CD4-positive, CD25-positive, alpha-beta regulatory T cell (primary cell): ENCODE measurements around the gene R3HCC1L. TPM values are rescaled to one million over a fixed set of nuclear protein-coding genes. Genes with fewer than 3 reads are reported as not detected.

Experiments
- ATAC-seq, 2 donors: fragments of 150-1000 bp; cut with Tn5 transposase; one replicate each; pipeline ENCODE4 v1.10.0; 2021; ENCODE audit warnings: low read depth in 2 of 2, moderate number of reproducible peaks in 2 of 2, moderate library complexity in 1 of 2
- DNase-seq, 3 donors: peaks; one replicate each; pipeline versions ENCODE4 v3.0.0 to v3.0.0-alpha.2; 2012 to 2022; ENCODE audit warnings: mixed read lengths in 1 of 3
- H3K27ac ChIP-seq: one replicate; pipeline ENCODE4 v1.7.0; 2013; ENCODE audit warnings: mild to moderate bottlenecking, low read length; ENCODE audit not compliant: insufficient read depth, poor library complexity, severe bottlenecking
- H3K27me3 ChIP-seq: one replicate; pipeline ENCODE4 v1.7.0; 2013; ENCODE audit warnings: low read length; ENCODE audit not compliant: control insufficient read depth, insufficient read depth
- H3K36me3 ChIP-seq: one replicate; pipeline ENCODE4 v1.7.0; 2013; ENCODE audit warnings: mild to moderate bottlenecking, low read length, moderate library complexity; ENCODE audit not compliant: control insufficient read depth, insufficient read depth
- H3K4me1 ChIP-seq: 2 replicates; pipeline ENCODE4 v1.7.0; 2013; ENCODE audit warnings: mild to moderate bottlenecking, low read length; ENCODE audit not compliant: insufficient read depth, control insufficient read depth, poor library complexity, severe bottlenecking
- H3K4me3 ChIP-seq: one replicate; pipeline ENCODE4 v1.7.0; 2013; ENCODE audit warnings: low read depth, mild to moderate bottlenecking, low read length, moderate library complexity
- H3K9me3 ChIP-seq, 2 experiments: 1 replicate in 1 of 2; 2 replicates in 1 of 2; pipeline ENCODE4 v1.7.0; 2013; ENCODE audit warnings: low read length in 2 of 2, mild to moderate bottlenecking in 1 of 2, moderate library complexity in 1 of 2; ENCODE audit not compliant: control insufficient read depth in 2 of 2
- H3K27ac Mint-ChIP-seq, 3 donors: one replicate each; pipeline ENCODE4 v1.8.0; 2020 to 2022; ENCODE audit warnings: mild to moderate bottlenecking in 3 of 3, mixed read lengths in 3 of 3, moderate library complexity in 2 of 3
- H3K27me3 Mint-ChIP-seq: one replicate; pipeline ENCODE4 v1.8.0; 2022; ENCODE audit warnings: mild to moderate bottlenecking, mixed read lengths
- H3K36me3 Mint-ChIP-seq: one replicate; pipeline ENCODE4 v1.8.0; 2020; ENCODE audit warnings: mixed read lengths
- H3K4me1 Mint-ChIP-seq, 4 donors: one replicate each; pipeline ENCODE4 v1.8.0; 2020 to 2022; ENCODE audit warnings: mixed read lengths in 4 of 4, mild to moderate bottlenecking in 1 of 4
- H3K4me3 Mint-ChIP-seq, 4 donors: one replicate each; pipeline ENCODE4 v1.8.0; 2020 to 2022; ENCODE audit warnings: mild to moderate bottlenecking in 4 of 4, mixed read lengths in 4 of 4, moderate library complexity in 3 of 4
- H3K9me3 Mint-ChIP-seq, 7 donors: one replicate each; pipeline ENCODE4 v1.8.0; 2020 to 2022; ENCODE audit warnings: mixed read lengths in 7 of 7, mild to moderate bottlenecking in 3 of 7, moderate library complexity in 2 of 7
- polyA plus RNA-seq, 4 donors: library from polyadenylated mRNA; unstranded; fragments of 300-500 nt; fragmentation: Illumina TruSeq; gene quantifications; one replicate each; pipeline ENCODE4 v1.2.3, GENCODE V29; 2021
- total RNA-seq: library from RNA; stranded (reverse); gene quantifications from one replicate; pipeline ENCODE4 v1.2.3, GENCODE V29; 2022

R3HCC1L gene
- total and polyA plus RNA-seq, 5 donors from 2014 or later = 10.4 to 29.7 (median 13.3) TPM

- Histone ChIP-seq H3K4me1 (peaks cover 4% of the 10 kb centered on the region), H3K4me3 (no peak overlapping the region), H3K27ac (no peak overlapping the region), H3K9me3 (no peaks in the 10 kb centered on the region), H3K36me3 (peaks cover 76% of the 10 kb centered on the region), H3K27me3 (no peaks in the 10 kb centered on the region)
- no peak for ATAC-seq
- Mint-ChIP-seq H3K4me1 (peaks cover 13 to 18% (median 15%) of the 10 kb centered on the region in 4 donors), H3K9me3 (no peaks in the 10 kb centered on the region), H3K4me3 (no peak overlapping the region), H3K36me3 (peaks cover 51% of the 10 kb centered on the region), H3K27ac (no peak overlapping the region), H3K27me3 (no peaks in the 10 kb centered on the region)
- DNase-seq = no peak
These were observed 101.4 kb downstream of the R3HCC1L start for GRCh38 chr10:98235846-98236245.

DNA sequence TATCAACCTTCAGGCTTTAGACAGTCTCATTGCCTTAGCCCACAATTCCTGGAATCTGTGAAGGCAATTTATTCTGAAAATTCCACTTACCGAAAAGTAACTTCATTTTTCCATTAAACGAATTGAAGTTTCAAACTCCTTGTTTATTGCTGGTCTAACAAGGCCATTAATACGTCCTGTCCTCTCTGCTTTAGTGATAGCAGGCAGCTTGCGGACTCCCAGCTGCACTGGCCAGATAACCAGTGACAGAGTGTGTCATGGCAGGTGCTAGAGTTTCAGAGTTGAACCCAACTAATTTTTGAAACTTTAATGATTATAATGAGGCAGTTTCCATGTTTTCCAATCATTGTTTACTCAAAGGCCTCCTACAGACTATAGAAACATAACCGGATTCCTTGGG is 102.4 kb downstream of the R3HCC1L start:
- peaks cover 13 to 17% (median 13%) of the 10 kb centered on the region in 4 donors for H3K4me1 Mint-ChIP-seq
- H3K9me3 Mint-ChIP-seq = no peaks in the 10 kb centered on the region
- no peak overlapping the region for H3K4me3 ChIP-seq
- peaks cover 49% of the 10 kb centered on the region for H3K36me3 Mint-ChIP-seq
- H3K36me3 ChIP-seq = peaks cover 78% of the 10 kb centered on the region
- ATAC-seq (no peak), DNase-seq (no peak)
- H3K27ac ChIP-seq = no peak overlapping the region
- H3K27me3 ChIP-seq = no peaks in the 10 kb centered on the region
- peak overlapping the region in 1 of 4 donors; percentile 32 for H3K4me3 Mint-ChIP-seq
- H3K27me3 Mint-ChIP-seq = no peaks in the 10 kb centered on the region
- H3K9me3 ChIP-seq = no peaks in the 10 kb centered on the region
- peaks cover 4% of the 10 kb centered on the region for H3K4me1 ChIP-seq
- H3K27ac Mint-ChIP-seq = peak overlapping the region in 1 of 3 donors; percentile 29

DNA sequence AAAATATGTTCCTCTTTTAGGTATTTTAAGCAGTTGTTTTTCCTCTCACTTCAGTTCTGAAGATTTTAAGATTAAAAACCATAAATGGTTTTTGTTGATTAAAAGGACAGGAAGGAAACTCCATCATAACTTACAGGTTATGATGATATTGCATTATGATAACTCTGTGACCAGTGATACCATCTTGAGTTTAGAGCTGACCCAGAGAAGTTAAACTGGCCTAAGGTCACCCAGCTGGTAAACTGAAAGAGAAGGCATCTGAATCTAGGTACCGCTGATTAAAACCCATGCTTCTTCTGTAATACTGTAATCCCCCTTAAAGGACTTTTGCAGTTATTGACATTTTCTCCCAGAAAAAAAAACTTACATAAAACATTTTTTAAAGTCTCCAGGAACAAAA is 103.9 kb downstream of the R3HCC1L start:
- H3K27me3 Mint-ChIP-seq = no peaks in the 10 kb centered on the region
- DNase-seq (no peak), ATAC-seq (no peak)
- Histone ChIP-seq H3K36me3 (peaks cover 78% of the 10 kb centered on the region), H3K27me3 (no peaks in the 10 kb centered on the region), H3K4me3 (no peak overlapping the region), H3K4me1 (peaks cover 4% of the 10 kb centered on the region), H3K27ac (no peak overlapping the region), H3K9me3 (no peaks in the 10 kb centered on the region)
- peaks cover 50% of the 10 kb centered on the region for H3K36me3 Mint-ChIP-seq
- no peak overlapping the region for H3K4me3 Mint-ChIP-seq
- peaks cover 9 to 13% (median 13%) of the 10 kb centered on the region in 4 donors for H3K4me1 Mint-ChIP-seq
- peak overlapping the region in 1 of 3 donors; percentile 9 for H3K27ac Mint-ChIP-seq
- H3K9me3 Mint-ChIP-seq = no peaks in the 10 kb centered on the region

GRCh38 chr10:98240524-98240923 is 106.1 kb downstream of the R3HCC1L start:
- Histone ChIP-seq H3K36me3 (peaks cover 82% of the 10 kb centered on the region), H3K27me3 (no peaks in the 10 kb centered on the region), H3K4me3 (no peak overlapping the region), H3K9me3 (no peaks in the 10 kb centered on the region), H3K27ac (no peak overlapping the region), H3K4me1 (peaks cover 4% of the 10 kb centered on the region)
- Mint-ChIP-seq H3K9me3 (no peaks in the 10 kb centered on the region), H3K27me3 (no peaks in the 10 kb centered on the region), H3K4me1 (peaks cover 9 to 13% (median 12%) of the 10 kb centered on the region in 4 donors), H3K36me3 (peaks cover 46% of the 10 kb centered on the region), H3K4me3 (no peak overlapping the region), H3K27ac (no peak overlapping the region)
- ATAC-seq (no peak), DNase-seq (no peak)

GRCh38 chr10:98242823-98243222 is 108.4 kb downstream of the R3HCC1L start:
- H3K4me1 Mint-ChIP-seq = peaks cover 4 to 6% (median 5%) of the 10 kb centered on the region in 4 donors
- Histone ChIP-seq H3K27me3 (no peaks in the 10 kb centered on the region), H3K36me3 (peaks cover 82% of the 10 kb centered on the region), H3K27ac (no peak overlapping the region), H3K4me1 (peaks cover under 1% of the 10 kb centered on the region), H3K9me3 (no peaks in the 10 kb centered on the region), H3K4me3 (no peak overlapping the region)
- H3K27me3 Mint-ChIP-seq = no peaks in the 10 kb centered on the region
- no peaks in the 10 kb centered on the region for H3K9me3 Mint-ChIP-seq
- no peak overlapping the region for H3K27ac Mint-ChIP-seq
- DNase-seq (no peak), ATAC-seq (no peak)
- no peak overlapping the region for H3K4me3 Mint-ChIP-seq
- peaks cover 37% of the 10 kb centered on the region for H3K36me3 Mint-ChIP-seq

- Mint-ChIP-seq H3K4me1 (no peaks in the 10 kb centered on the region), H3K9me3 (no peaks in the 10 kb centered on the region), H3K27me3 (no peaks in the 10 kb centered on the region), H3K4me3 (no peak overlapping the region), H3K27ac (peak overlapping the region in 1 of 3 donors; percentile 16), H3K36me3 (peaks cover 41% of the 10 kb centered on the region)
- no peak overlapping the region for H3K4me3 ChIP-seq
- H3K27me3 ChIP-seq = no peaks in the 10 kb centered on the region
- H3K4me1 ChIP-seq = no peaks in the 10 kb centered on the region
- H3K36me3 ChIP-seq = peaks cover 89% of the 10 kb centered on the region
- ATAC-seq (no peak), DNase-seq (no peak)
- no peak overlapping the region for H3K27ac ChIP-seq
- no peaks in the 10 kb centered on the region for H3K9me3 ChIP-seq
These were observed 109.7 kb downstream of the R3HCC1L start for GRCh38 chr10:98244141-98244540.

DNA sequence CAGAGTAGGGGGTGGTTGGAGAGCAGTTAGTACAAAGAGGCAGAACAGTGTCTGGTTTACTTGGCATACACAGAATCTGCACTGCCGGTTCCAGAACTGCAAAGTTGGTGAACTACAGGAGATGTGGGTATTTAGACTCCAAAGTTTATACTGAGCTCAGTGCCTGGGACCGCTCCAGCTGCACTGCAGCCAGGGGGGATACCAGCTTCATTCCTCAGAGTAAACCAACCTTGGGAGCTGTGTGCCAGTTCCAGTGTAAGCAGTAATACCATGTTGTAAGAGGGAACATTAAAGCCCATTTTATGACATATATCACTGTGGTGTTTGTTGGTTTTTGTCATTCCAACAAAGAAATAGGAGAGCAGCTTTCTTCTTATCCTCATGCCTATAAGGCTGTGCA is 110.1 kb downstream of the R3HCC1L start:
- DNase-seq = no peak
- Histone ChIP-seq H3K9me3 (no peaks in the 10 kb centered on the region), H3K4me1 (no peaks in the 10 kb centered on the region), H3K36me3 (peaks cover 89% of the 10 kb centered on the region), H3K27me3 (no peaks in the 10 kb centered on the region), H3K27ac (no peak overlapping the region), H3K4me3 (no peak overlapping the region)
- no peak for ATAC-seq
- Mint-ChIP-seq H3K4me1 (no peaks in the 10 kb centered on the region), H3K27me3 (no peaks in the 10 kb centered on the region), H3K27ac (peak overlapping the region in 1 of 3 donors; percentile 16), H3K4me3 (no peak overlapping the region), H3K9me3 (no peaks in the 10 kb centered on the region), H3K36me3 (peaks cover 42% of the 10 kb centered on the region)

DNA sequence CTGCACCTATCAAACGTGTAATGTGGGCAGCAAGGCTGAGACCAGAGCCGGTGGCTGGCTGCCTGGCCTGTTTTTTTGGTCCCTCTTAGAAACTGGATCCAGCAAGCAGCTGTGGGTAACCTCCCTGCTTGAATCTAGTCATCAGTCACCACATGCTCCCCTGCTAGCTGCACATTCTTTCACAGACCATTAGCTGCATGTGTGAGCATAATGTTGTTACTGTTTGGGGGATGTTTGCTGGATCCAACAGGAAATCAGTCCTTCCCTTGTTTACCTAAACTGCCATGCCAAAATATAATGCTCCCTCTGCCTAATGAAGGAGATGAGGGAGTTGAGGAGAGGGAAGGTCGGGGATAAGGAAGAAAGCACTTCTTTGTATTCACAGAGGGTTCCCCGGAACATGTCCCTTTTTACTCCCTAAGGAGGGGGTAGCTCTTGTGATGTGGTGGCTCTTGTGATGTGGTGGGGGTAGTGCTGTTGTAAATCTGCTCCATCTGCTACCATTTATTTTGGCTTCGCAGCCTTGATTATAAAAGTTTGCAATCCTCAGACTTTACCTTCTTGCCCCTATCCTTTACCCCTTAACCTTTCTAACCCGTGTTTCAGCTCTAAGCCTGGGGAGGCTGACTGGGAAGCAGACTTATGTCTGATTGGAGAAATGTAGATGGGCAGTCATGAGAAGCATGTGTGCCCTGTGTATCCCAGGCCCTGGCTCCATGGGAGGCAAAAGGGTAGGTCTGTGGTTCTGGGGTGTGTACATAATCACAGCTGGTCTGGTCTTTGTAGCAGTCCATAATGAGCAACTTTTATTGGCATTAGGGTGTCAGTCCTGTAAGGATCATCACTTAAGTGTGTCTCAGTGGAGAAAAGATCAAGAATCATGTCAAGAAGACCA is 112.7 kb downstream of the R3HCC1L start:
- H3K9me3 ChIP-seq = no peaks in the 10 kb centered on the region
- DNase-seq = no peak
- no peaks in the 10 kb centered on the region for H3K27me3 ChIP-seq
- Mint-ChIP-seq H3K27me3 (no peaks in the 10 kb centered on the region), H3K9me3 (no peaks in the 10 kb centered on the region), H3K4me1 (no peaks in the 10 kb centered on the region), H3K36me3 (peaks cover 58% of the 10 kb centered on the region), H3K27ac (peak overlapping the region in 2 of 3 donors; percentile 27 to 44), H3K4me3 (no peak overlapping the region)
- H3K36me3 ChIP-seq = peaks cover 81% of the 10 kb centered on the region
- no peak overlapping the region for H3K27ac ChIP-seq
- no peaks in the 10 kb centered on the region for H3K4me1 ChIP-seq
- ATAC-seq = no peak
- H3K4me3 ChIP-seq = no peak overlapping the region
